K562 (cell line): ENCODE data around the gene UBE2J2. TPM values are rescaled to one million over a fixed set of nuclear protein-coding genes. Genes with fewer than 3 reads are reported as not detected.

Experiments
- ATAC-seq: fragments of 200-7000 bp; cut with Tn5 transposase; 3 replicates; pipeline ENCODE4 v1.9.1; 2020; ENCODE audit warnings: moderate library complexity
- BruUV-seq: library from RNA; stranded (reverse); fragments of 400-500 nt; replicated peaks from 2 replicates; lab custom pipeline; 2021; lab: Mats Ljungman, UMichigan
- CTCF ChIA-PET: fragments of 300-600 bp; formaldehyde crosslinking; extraction: SDS; loops from one replicate; lab custom pipeline; 2021; ENCODE audit warnings: low intra/inter-chr PET ratio; lab: Yijun Ruan, JAX
- POLR2A ChIA-PET: fragments of 300-600, 350-650 bp; sonication (Branson Sonifier 250); formaldehyde crosslinking; extraction: SDS; loops from one replicate; lab custom pipeline; 2021; ENCODE audit warnings: antibody characterized with exemption, inconsistent platforms; lab: Yijun Ruan, JAX
- DNase-seq, 4 experiments: peaks; one replicate each; pipeline versions ENCODE4 v3.0.0 to v3.0.0-alpha.2; 2011 to 2018; ENCODE audit warnings: low spot score in 3 of 4, mixed read lengths in 3 of 4; ENCODE audit errors: extremely low read depth in 1 of 4
- FAIRE-seq: peaks from 2 replicates; lab custom pipeline; 2011; peaks lifted over from hg19 to GRCh38; lab: Jason Lieb, UNC
- H2AFZ ChIP-seq: 2 replicates; pipeline ENCODE4 v1.6.0; 2011; ENCODE audit warnings: low read depth, low read length, control low read depth, inconsistent platforms
- H3K27ac ChIP-seq: fragments of 200-600 bp; 3 replicates; pipeline ENCODE4 v1.8.0; 2011; ENCODE audit warnings: low read depth, mild to moderate bottlenecking, control low read depth, inconsistent platforms, low read length, moderate library complexity, mixed read lengths; ENCODE audit errors: extremely low read depth
- H3K27me3 ChIP-seq, 2 experiments: fragments of 300-600 bp in 1 of 2; 2 replicates in 1 of 2; 3 replicates in 1 of 2; pipeline versions ENCODE4 v1.6.0 to v1.8.0; 2011; ENCODE audit warnings: inconsistent platforms in 2 of 2, low read length in 2 of 2, mild to moderate bottlenecking in 1 of 2, mixed read lengths in 1 of 2, moderate library complexity in 1 of 2; ENCODE audit not compliant: control insufficient read depth in 2 of 2, insufficient read depth in 2 of 2
- H3K36me3 ChIP-seq: fragments of 300-600 bp; 3 replicates; pipeline ENCODE4 v1.8.0; 2011; ENCODE audit warnings: mild to moderate bottlenecking, low read length, inconsistent platforms; ENCODE audit not compliant: control insufficient read depth, insufficient read depth
- H3K4me1 ChIP-seq, 2 experiments: fragments of 200-600 bp in 1 of 2; replicated peaks in 1 of 2; 2 replicates in 1 of 2; 3 replicates in 1 of 2; pipeline versions ENCODE4 v1.5.1 to v1.8.0; 2011; ENCODE audit warnings: inconsistent platforms in 2 of 2, low read length in 2 of 2, mild to moderate bottlenecking in 1 of 2, mixed read lengths in 1 of 2, moderate library complexity in 1 of 2; ENCODE audit not compliant: control insufficient read depth in 2 of 2, insufficient read depth in 2 of 2
- H3K4me2 ChIP-seq: 2 replicates; pipeline ENCODE4 v1.6.1; 2011; ENCODE audit warnings: low read length, control low read depth, inconsistent platforms, mixed read lengths; ENCODE audit not compliant: insufficient read depth
- H3K4me3 ChIP-seq: fragments of 200-600 bp; sonication (generic), shearing (Covaris generic); 2 replicates; pipeline ENCODE4 v1.5.1; 2016; ENCODE audit warnings: control low read depth, inconsistent platforms
- H3K79me2 ChIP-seq: fragments of 200-600 bp; 3 replicates; pipeline ENCODE4 v1.8.0; 2011; ENCODE audit warnings: low read length, inconsistent platforms; ENCODE audit not compliant: control insufficient read depth, insufficient read depth
- H3K9ac ChIP-seq, 2 experiments: 2 replicates each; pipeline versions ENCODE4 v1.6.0 to v1.6.1; 2011; ENCODE audit warnings: low read depth in 2 of 2, low read length in 2 of 2, control low read depth in 1 of 2, inconsistent platforms in 1 of 2, mild to moderate bottlenecking in 1 of 2, mixed read lengths in 1 of 2; ENCODE audit not compliant: insufficient read depth in 1 of 2
- H3K9me1 ChIP-seq: one replicate; pipeline ENCODE4 v1.6.0; 2011; ENCODE audit warnings: inconsistent platforms, mild to moderate bottlenecking, low read length, moderate library complexity; ENCODE audit not compliant: control insufficient read depth, insufficient read depth
- H3K9me3 ChIP-seq: replicated peaks from 2 replicates; pipeline ENCODE4 v1.5.1; 2011; ENCODE audit warnings: low read depth, low read length, inconsistent platforms; ENCODE audit not compliant: control insufficient read depth, insufficient read depth
- H4K20me1 ChIP-seq: replicated peaks from 2 replicates; pipeline ENCODE4 v1.6.1; 2011; ENCODE audit warnings: low read length, inconsistent platforms, mixed read lengths; ENCODE audit not compliant: control insufficient read depth, insufficient read depth
- CTCF ChIP-seq, 3 experiments: IDR thresholded peaks in 2 of 3; conservative IDR thresholded peaks in 1 of 3; 2 replicates each; pipeline ENCODE4 v1.5.1; 2011 to 2012; ENCODE audit warnings: low read length in 3 of 3, mild to moderate bottlenecking in 3 of 3, control low read depth in 2 of 3, improper control_type of control experiment in 1 of 3, inconsistent platforms in 1 of 3, low read depth in 1 of 3, mixed read lengths in 1 of 3, moderate library complexity in 1 of 3; ENCODE audit not compliant: insufficient read depth in 2 of 3
- FOSL1 ChIP-seq: fragments of 200-800 bp; sonication (Bioruptor generic); conservative IDR thresholded peaks from 2 replicates; pipeline ENCODE4 v1.6.1; 2016; ENCODE audit warnings: missing genetic modification characterization, missing compliant biosample characterization
- MTA2 ChIP-seq: fragments of 450-650 bp; IDR thresholded peaks from 2 replicates; pipeline ENCODE4 v1.6.1; 2016; ENCODE audit warnings: low read depth
- PURB ChIP-seq: sonication (generic); formaldehyde crosslinking; IDR thresholded peaks from 2 replicates; pipeline ENCODE4 v1.9.0; 2021; ENCODE audit warnings: low read depth, mild to moderate bottlenecking, missing genetic modification reagents
- RBM25 ChIP-seq: fragments of 200-400 bp; formaldehyde crosslinking; IDR thresholded peaks from 2 replicates; pipeline ENCODE4 v1.6.1; 2018; ENCODE audit warnings: low read length, low read depth, moderate library complexity; ENCODE audit not compliant: severe bottlenecking
- ZBTB33 ChIP-seq: sonication (generic); formaldehyde crosslinking; IDR thresholded peaks from 2 replicates; pipeline ENCODE4 v1.8.1; 2023; ENCODE audit warnings: mild to moderate bottlenecking, missing genetic modification reagents
- ZBTB7A ChIP-seq: IDR thresholded peaks from 2 replicates; pipeline ENCODE4 v1.6.1; 2011; ENCODE audit warnings: low read depth, mild to moderate bottlenecking, low read length, moderate library complexity, borderline replicate concordance; ENCODE audit not compliant: control insufficient read depth
- ZNF165 ChIP-seq: fragments of 250-450 bp; sonication (Bioruptor Pico); IDR thresholded peaks from 2 replicates; pipeline ENCODE4 v1.4.0; 2020; ENCODE audit warnings: borderline replicate concordance
- ZNF444 ChIP-seq: fragments of 250-450 bp; sonication (Bioruptor Pico); IDR thresholded peaks from 2 replicates; pipeline ENCODE4 v1.4.0; 2020; ENCODE audit warnings: mild to moderate bottlenecking, moderate library complexity
- WGBS: fragments of 100-300 bp; shearing (Covaris generic); methylation state at CpG from one replicate; pipeline ENCODE4 v1.1.6; 2016; ENCODE audit warnings: low coverage, mixed read lengths; ENCODE audit not compliant: insufficient coverage; ENCODE audit errors: missing lambda C conversion rate; 5-methylcytosine and 5-hydroxymethylcytosine counted together
- in situ Hi-C: fragments of 300-500 bp; cut with MboI; formaldehyde crosslinking; loops from 4 replicates; pipeline ENCODE4 v1.15.0; 2018; ENCODE audit warnings: inconsistent platforms, mixed read lengths
- intact Hi-C: fragments of 100-400 bp; cut with micrococcal nuclease; formaldehyde crosslinking; loops from 2 replicates; pipeline ENCODE4 v1.14.2; 2022
- polyA plus RNA-seq, 8 experiments: library from polyadenylated mRNA; depleted of rRNA in 4 of 8; stranded (reverse) in 5 of 8; unstranded in 3 of 8; fragments of >200 nt; fragmentation: Nextera tagmentation in 2 of 8; fragmentation: Illumina TruSeq in 1 of 8; extraction: Ambion mirVana in 2 of 8; extraction: Trizol in 1 of 8; gene quantifications; 2 replicates each; pipeline versions ENCODE4 v1.2.1 to v1.2.3, GENCODE V29; 2011 to 2014; ENCODE audit warnings: inconsistent platforms in 1 of 8, missing spikeins in 1 of 8
- total RNA-seq, 7 experiments: library from RNA; depleted of rRNA in 6 of 7; stranded (reverse); fragments of >200 nt in 6 of 7; fragmentation: Illumina TruSeq in 2 of 7; extraction: Trizol in 2 of 7; gene quantifications; 2 replicates each; pipeline versions ENCODE4 v1.2.1 to v1.2.3, GENCODE V29; 2011 to 2021; ENCODE audit warnings: low replicate concordance in 1 of 7
- TF ChIP-seq, protein P1 (sequence below), 2 experiments: fragments of 200-800 bp in 1 of 2; sonication (Bioruptor generic) in 1 of 2; sonication (generic) in 1 of 2; formaldehyde crosslinking in 1 of 2; IDR thresholded peaks in 1 of 2; conservative IDR thresholded peaks in 1 of 2; 2 replicates each; pipeline versions ENCODE4 v1.5.0 to v1.6.1; 2016 to 2020; ENCODE audit warnings: missing compliant biosample characterization in 1 of 2, missing genetic modification characterization in 1 of 2, missing genetic modification reagents in 1 of 2

UBE2J2 gene
- total and polyA plus RNA-seq, 9 of the 15 experiments (the other 6 are each of a cell fraction or from before 2014, with no cell fraction given) = 0.93 to 112 (median 75.5) TPM

- intact Hi-C loops (no loop called here), in situ Hi-C loops (no loop called here)
- Histone ChIP-seq H3K27me3 (no peaks in the 10 kb centered on the region), H3K36me3 (no peaks in the 10 kb centered on the region), H3K27ac (no peak overlapping the region), H3K9me1 (no peaks in the 10 kb centered on the region), H4K20me1 (no peaks in the 10 kb centered on the region), H3K9ac (no peak overlapping the region), H3K79me2 (no peaks in the 10 kb centered on the region), H3K9me3 (no peaks in the 10 kb centered on the region), H3K4me1 (peaks cover 0 to 70% of the 10 kb centered on the region in 2 experiments; a peak in 3 of 5 replicates), H2AFZ (no peak overlapping the region), H3K4me3 (no peak overlapping the region), H3K4me2 (no peak overlapping the region)
- 80% methylated on average over 20 of the region's 23 CpGs for WGBS
- CTCF ChIA-PET = interaction anchor here (0.5 kb wide), 1 partner anchor 16 kb away, joined by 3 read pairs; no protein-coding TSS in a partner anchor
- DNase-seq = peak in 1 of 4 experiments; percentile 55
- POLR2A ChIA-PET = no interaction called here
- no peak for ATAC-seq
- no peak for FAIRE-seq
- no peak for TF ChIP-seq MTA2
- 0 out of 6 replicates have a peak, but pooled peaks of 1 of the 3 experiments have one; percentile 4 for TF ChIP-seq CTCF (IDR thresholded peaks at IDR 0.05 in 2 of 3, conservative IDR thresholded peaks at IDR 0.05 in 1 of 3; ENCODE audit: insufficient read depth in 2 of 3, low read depth in 1 of 3, low read length in 3 of 3)
- TF ChIP-seq ZBTB33 (CRISPR knock-in tag) = peak; percentile 74; the same call in 1 of the 2 replicates
- TF ChIP-seq, protein P1, sequence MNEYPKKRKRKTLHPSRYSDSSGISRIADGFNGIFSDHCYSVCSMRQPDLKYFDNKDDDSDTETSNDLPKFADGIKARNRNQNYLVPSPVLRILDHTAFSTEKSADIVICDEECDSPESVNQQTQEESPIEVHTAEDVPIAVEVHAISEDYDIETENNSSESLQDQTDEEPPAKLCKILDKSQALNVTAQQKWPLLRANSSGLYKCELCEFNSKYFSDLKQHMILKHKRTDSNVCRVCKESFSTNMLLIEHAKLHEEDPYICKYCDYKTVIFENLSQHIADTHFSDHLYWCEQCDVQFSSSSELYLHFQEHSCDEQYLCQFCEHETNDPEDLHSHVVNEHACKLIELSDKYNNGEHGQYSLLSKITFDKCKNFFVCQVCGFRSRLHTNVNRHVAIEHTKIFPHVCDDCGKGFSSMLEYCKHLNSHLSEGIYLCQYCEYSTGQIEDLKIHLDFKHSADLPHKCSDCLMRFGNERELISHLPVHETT (CRISPR knock-in tag; conservative IDR thresholded peaks at IDR 0.05 in 1 of 2, IDR thresholded peaks at IDR 0.05 in 1 of 2) = 0 out of 4 replicates have a peak, but pooled peaks of 1 of the 2 experiments have one; percentile 5
- TF ChIP-seq PURB (CRISPR knock-in tag) = no peak
- TF ChIP-seq RBM25 = no peak
- TF ChIP-seq ZNF444 (CRISPR knock-in tag) = no peak
- TF ChIP-seq ZNF165 (CRISPR knock-in tag) = no peak
- TF ChIP-seq ZBTB7A = peak; percentile 58; the same call in 1 of the 2 replicates
- no peak for TF ChIP-seq FOSL1
- no TSS peak for BruUV-seq
Observed at GRCh38 chr1:1245178-1245816, 28.4 kb downstream of the UBE2J2 start.
